Caco-2 (cell line): Measurements from ENCODE around the gene TP63. TPM values are rescaled to one million over a fixed set of nuclear protein-coding genes. Genes with fewer than 3 reads are reported as not detected.

Experiments used
- BruUV-seq: library from RNA; stranded (reverse); fragments of 400-500 nt; replicated peaks from 2 replicates; lab custom pipeline; 2021; lab: Mats Ljungman, UMichigan
- CTCF ChIA-PET: fragments of 300-600 bp; sonication (Branson Sonifier 250); formaldehyde crosslinking; loops from one replicate; lab custom pipeline; 2022; ENCODE audit warnings: antibody characterized with exemption; lab: Charles Lee
- POLR2A ChIA-PET: fragments of 300-600 bp; sonication (Branson Sonifier 250); formaldehyde crosslinking; loops from one replicate; lab custom pipeline; 2022; ENCODE audit warnings: antibody characterized with exemption; lab: Charles Lee
- DNase-seq, 2 experiments: peaks; one replicate each; pipeline versions ENCODE4 v3.0.0 to v3.0.0-alpha.2; 2020 to 2022
- H3K27me3 ChIP-seq: replicated peaks from 2 replicates; pipeline ENCODE4 v1.6.0; 2011; ENCODE audit warnings: low read length; ENCODE audit not compliant: control insufficient read depth, insufficient read depth
- H3K36me3 ChIP-seq: 2 replicates; pipeline ENCODE4 v1.5.1; 2011; ENCODE audit warnings: low read length; ENCODE audit not compliant: control insufficient read depth, insufficient read depth
- H3K4me1 ChIP-seq: fragments of 250-450 bp; sonication (Bioruptor Pico); 2 replicates; pipeline ENCODE4 v1.5.1; 2020; ENCODE audit warnings: mild to moderate bottlenecking
- H3K4me3 ChIP-seq: 2 replicates; pipeline ENCODE4 v1.5.1; 2011; ENCODE audit warnings: low read depth, mild to moderate bottlenecking, control low read depth, low read length
- H3K9me3 ChIP-seq: fragments of 250-450 bp; sonication (Bioruptor Pico); 2 replicates; pipeline ENCODE4 v1.5.1; 2020; ENCODE audit warnings: mild to moderate bottlenecking, moderate library complexity
- H3K27ac Mint-ChIP-seq: one replicate; pipeline ENCODE4 v1.8.0; 2022; ENCODE audit warnings: mixed read lengths; ENCODE audit not compliant: unreplicated experiment
- H3K27me3 Mint-ChIP-seq: one replicate; pipeline ENCODE4 v1.8.0; 2022; ENCODE audit warnings: mixed read lengths; ENCODE audit not compliant: insufficient read depth, unreplicated experiment
- H3K36me3 Mint-ChIP-seq: one replicate; pipeline ENCODE4 v1.8.0; 2022; ENCODE audit warnings: mild to moderate bottlenecking, mixed read lengths; ENCODE audit not compliant: insufficient read depth, unreplicated experiment
- H3K4me1 Mint-ChIP-seq: one replicate; pipeline ENCODE4 v1.8.0; 2022; ENCODE audit warnings: low read depth, mixed read lengths; ENCODE audit not compliant: unreplicated experiment
- H3K4me3 Mint-ChIP-seq: one replicate; pipeline ENCODE4 v1.8.0; 2022; ENCODE audit warnings: mild to moderate bottlenecking, moderate library complexity, mixed read lengths; ENCODE audit not compliant: unreplicated experiment
- H3K9me3 Mint-ChIP-seq: one replicate; pipeline ENCODE4 v1.8.0; 2022; ENCODE audit warnings: mixed read lengths; ENCODE audit not compliant: unreplicated experiment
- intact Hi-C: fragments of 100-400 bp; cut with micrococcal nuclease; formaldehyde crosslinking; loops from one replicate; pipeline ENCODE4 v1.10.0; 2022; ENCODE audit not compliant: unreplicated experiment
- total RNA-seq: library from RNA; stranded (reverse); gene quantifications from 2 replicates; pipeline ENCODE4 v1.2.3, GENCODE V29; 2022
- TF ChIP-seq, protein P1 (sequence below), 2 experiments: fragments of 200-600 bp in 1 of 2; IDR thresholded peaks; 1 replicate in 1 of 2; 2 replicates in 1 of 2; pipeline versions ENCODE4 v1.5.1 to v1.8.0; 2011 to 2022; ENCODE audit warnings: antibody characterized with exemption in 1 of 2, control low read depth in 1 of 2, inconsistent platforms in 1 of 2, low read depth in 1 of 2, low read length in 1 of 2, mild to moderate bottlenecking in 1 of 2, moderate library complexity in 1 of 2; ENCODE audit not compliant: insufficient read depth in 1 of 2, severe bottlenecking in 1 of 2, unreplicated experiment in 1 of 2

TP63 gene
- total RNA-seq, 1 experiment from 2014 or later = 1.2 TPM

DNA sequence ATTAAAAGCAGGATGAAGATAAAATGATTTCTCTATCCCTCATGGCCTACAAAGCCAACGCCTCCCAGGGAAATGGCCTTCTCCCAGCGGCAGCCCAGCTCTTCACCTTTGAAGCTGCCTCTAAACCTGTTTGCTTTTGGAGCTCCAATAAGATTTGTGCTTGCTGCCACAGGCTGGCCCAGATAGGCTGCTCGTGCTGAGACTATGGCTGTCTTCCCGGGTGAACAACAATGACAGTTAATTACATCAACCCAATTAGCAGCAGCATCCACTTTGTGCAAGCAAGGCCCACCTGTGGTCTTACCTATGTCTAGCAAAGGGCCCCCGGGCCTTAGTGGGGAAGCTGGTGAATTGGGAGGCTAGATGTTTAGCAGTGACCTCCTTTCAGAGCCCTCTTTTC, 309.9 kb downstream of the TP63 start:
- H3K27me3 ChIP-seq = no peaks in the 10 kb centered on the region
- ChIA-PET POLR2A (no interaction called here), CTCF (interaction anchor here (0.6 to 1.2 kb wide), 5 partner anchors 12 to 668 kb away, joined by 3 to 6 read pairs (median 4); no protein-coding TSS in a partner anchor)
- Mint-ChIP-seq H3K27ac (peak overlapping the region; percentile 61), H3K4me1 (peaks cover 27% of the 10 kb centered on the region), H3K9me3 (no peaks in the 10 kb centered on the region), H3K36me3 (no peaks in the 10 kb centered on the region), H3K4me3 (no peak overlapping the region), H3K27me3 (no peaks in the 10 kb centered on the region)
- no peaks in the 10 kb centered on the region for H3K9me3 ChIP-seq
- DNase-seq = peak in 1 of 2 experiments; percentile 42
- no TSS peak for BruUV-seq
- H3K36me3 ChIP-seq = no peaks in the 10 kb centered on the region
- no peak overlapping the region for H3K4me3 ChIP-seq
- intact Hi-C loops = loop anchor here (10.0 kb wide), 3 partner anchors 156 to 426 kb away; no protein-coding TSS in a partner anchor
- H3K4me1 ChIP-seq = peaks cover 12% of the 10 kb centered on the region
- TF ChIP-seq, protein P1, sequence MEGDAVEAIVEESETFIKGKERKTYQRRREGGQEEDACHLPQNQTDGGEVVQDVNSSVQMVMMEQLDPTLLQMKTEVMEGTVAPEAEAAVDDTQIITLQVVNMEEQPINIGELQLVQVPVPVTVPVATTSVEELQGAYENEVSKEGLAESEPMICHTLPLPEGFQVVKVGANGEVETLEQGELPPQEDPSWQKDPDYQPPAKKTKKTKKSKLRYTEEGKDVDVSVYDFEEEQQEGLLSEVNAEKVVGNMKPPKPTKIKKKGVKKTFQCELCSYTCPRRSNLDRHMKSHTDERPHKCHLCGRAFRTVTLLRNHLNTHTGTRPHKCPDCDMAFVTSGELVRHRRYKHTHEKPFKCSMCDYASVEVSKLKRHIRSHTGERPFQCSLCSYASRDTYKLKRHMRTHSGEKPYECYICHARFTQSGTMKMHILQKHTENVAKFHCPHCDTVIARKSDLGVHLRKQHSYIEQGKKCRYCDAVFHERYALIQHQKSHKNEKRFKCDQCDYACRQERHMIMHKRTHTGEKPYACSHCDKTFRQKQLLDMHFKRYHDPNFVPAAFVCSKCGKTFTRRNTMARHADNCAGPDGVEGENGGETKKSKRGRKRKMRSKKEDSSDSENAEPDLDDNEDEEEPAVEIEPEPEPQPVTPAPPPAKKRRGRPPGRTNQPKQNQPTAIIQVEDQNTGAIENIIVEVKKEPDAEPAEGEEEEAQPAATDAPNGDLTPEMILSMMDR (IDR thresholded peaks at IDR 0.05; ENCODE audit: insufficient read depth in 1 of 2, low read depth in 1 of 2, low read length in 1 of 2, severe bottlenecking in 1 of 2, unreplicated experiment in 1 of 2) = no peak

DNA sequence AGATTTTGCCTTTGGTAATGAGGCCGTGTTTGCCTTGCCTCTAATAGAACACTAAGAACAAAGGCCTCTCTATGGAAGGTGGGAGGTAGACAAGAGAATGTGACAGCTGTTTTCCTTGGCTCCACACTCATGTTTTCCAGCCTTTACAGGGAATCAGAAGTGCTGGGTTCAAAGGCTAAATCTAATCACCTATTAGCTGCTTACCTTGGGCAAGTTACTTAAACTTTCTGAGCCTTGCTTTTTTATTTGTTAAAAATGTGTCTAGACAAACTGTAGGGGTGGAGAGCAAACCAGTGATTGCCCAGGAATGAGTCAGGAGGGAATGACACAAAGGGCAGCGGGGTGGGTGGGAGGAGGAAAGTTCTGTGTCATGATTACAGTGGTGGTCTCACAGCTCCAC, 310.5 kb downstream of the TP63 start:
- intact Hi-C loops = loop anchor here (10.0 kb wide), 3 partner anchors 157 to 427 kb away; no protein-coding TSS in a partner anchor
- no peaks in the 10 kb centered on the region for H3K36me3 Mint-ChIP-seq
- no peaks in the 10 kb centered on the region for H3K36me3 ChIP-seq
- POLR2A ChIA-PET = no interaction called here
- no peaks in the 10 kb centered on the region for H3K9me3 ChIP-seq
- H3K27ac Mint-ChIP-seq = peak overlapping the region; percentile 61
- DNase-seq = peak; percentile 26 to 39
- H3K4me3 ChIP-seq = no peak overlapping the region
- H3K27me3 ChIP-seq = no peaks in the 10 kb centered on the region
- no TSS peak for BruUV-seq
- H3K4me1 Mint-ChIP-seq = peaks cover 26% of the 10 kb centered on the region
- CTCF ChIA-PET = interaction anchor here (0.6 to 1.2 kb wide), 3 partner anchors 141 to 669 kb away, joined by 3 to 4 read pairs (median 4); no protein-coding TSS in a partner anchor
- H3K4me1 ChIP-seq = peaks cover 12% of the 10 kb centered on the region
- TF ChIP-seq, protein P1 (IDR thresholded peaks at IDR 0.05; ENCODE audit: insufficient read depth in 1 of 2, low read depth in 1 of 2, low read length in 1 of 2, severe bottlenecking in 1 of 2, unreplicated experiment in 1 of 2) = no peak
- no peaks in the 10 kb centered on the region for H3K27me3 Mint-ChIP-seq
- H3K9me3 Mint-ChIP-seq = no peaks in the 10 kb centered on the region
- H3K4me3 Mint-ChIP-seq = no peak overlapping the region

DNA sequence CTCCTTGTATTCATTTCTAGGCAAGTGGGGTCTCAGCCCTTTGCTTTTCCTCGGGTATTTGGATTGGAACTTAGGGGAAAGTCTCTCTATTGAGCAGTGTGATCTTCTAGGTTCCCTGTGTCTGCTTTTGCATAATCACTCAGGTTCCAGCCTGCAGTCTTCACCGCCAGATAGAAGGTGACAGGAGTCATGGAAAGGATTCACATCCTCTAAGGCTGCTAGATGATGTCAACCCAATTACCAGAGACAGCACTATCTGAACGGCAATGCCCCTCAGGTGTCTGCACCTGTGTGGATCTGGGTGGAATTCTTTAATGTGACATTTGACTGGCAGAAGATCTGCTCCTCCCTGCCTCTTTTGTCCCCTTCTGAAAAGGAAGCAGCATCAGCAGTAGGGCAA, 311.8 kb downstream of the TP63 start:
- ChIA-PET CTCF (no interaction called here), POLR2A (no interaction called here)
- no TSS peak for BruUV-seq
- Histone ChIP-seq H3K9me3 (no peaks in the 10 kb centered on the region), H3K4me3 (no peak overlapping the region), H3K36me3 (no peaks in the 10 kb centered on the region), H3K27me3 (no peaks in the 10 kb centered on the region), H3K4me1 (peaks cover 12% of the 10 kb centered on the region)
- Mint-ChIP-seq H3K27ac (no peak overlapping the region), H3K36me3 (no peaks in the 10 kb centered on the region), H3K4me1 (peaks cover 17% of the 10 kb centered on the region), H3K27me3 (no peaks in the 10 kb centered on the region), H3K9me3 (no peaks in the 10 kb centered on the region), H3K4me3 (no peak overlapping the region)
- DNase-seq = no peak
- TF ChIP-seq, protein P1 (IDR thresholded peaks at IDR 0.05; ENCODE audit: insufficient read depth in 1 of 2, low read depth in 1 of 2, low read length in 1 of 2, severe bottlenecking in 1 of 2, unreplicated experiment in 1 of 2) = no peak
- intact Hi-C loops = loop anchor here (10.0 kb wide), 3 partner anchors 158 to 428 kb away; no protein-coding TSS in a partner anchor
